Lower lobe of right lung (tissue), 2 donors: ENCODE results near the gene PRM2. TPM values are rescaled to one million over a fixed set of nuclear protein-coding genes. Genes with fewer than 3 reads are reported as not detected.

Experiments
- ATAC-seq, 2 donors: fragments of 200-7000 bp; cut with Tn5 transposase; one replicate each; pipeline ENCODE4 v1.9.1; 2020 to 2022; ENCODE audit warnings: mild to moderate bottlenecking in 2 of 2, moderate library complexity in 2 of 2
- DNase-seq: peaks from one replicate; pipeline ENCODE4 v3.0.0-alpha.2; 2020
- H3K27ac ChIP-seq: fragments of 200-600 bp; one replicate; pipeline ENCODE4 v1.8.0; 2022
- H3K27me3 ChIP-seq: fragments of 200-600 bp; one replicate; pipeline ENCODE4 v1.8.0; 2022; ENCODE audit warnings: low read depth
- H3K36me3 ChIP-seq: fragments of 200-600 bp; one replicate; pipeline ENCODE4 v1.8.0; 2022; ENCODE audit warnings: mild to moderate bottlenecking
- H3K4me1 ChIP-seq: fragments of 200-600 bp; one replicate; pipeline ENCODE4 v1.8.0; 2022
- H3K4me3 ChIP-seq: fragments of 200-600 bp; one replicate; pipeline ENCODE4 v1.8.0; 2022; ENCODE audit warnings: mild to moderate bottlenecking
- H3K9me3 ChIP-seq: fragments of 200-600 bp; one replicate; pipeline ENCODE4 v1.8.0; 2022
- intact Hi-C: fragments of 100-400 bp; cut with DNase I; formaldehyde crosslinking; loops from one replicate; pipeline ENCODE4 v1.11.0; 2022
- total RNA-seq: library from RNA; stranded (reverse); fragmentation: NEBNext Ultra II Directional; extraction: Animal tissue kit (Norgen Biotek cat#: 25700); gene quantifications from one replicate; pipeline ENCODE4 v1.2.1, GENCODE V29; 2021
- TF ChIP-seq, protein P1 (sequence below): fragments of 200-600 bp; IDR thresholded peaks from one replicate; pipeline ENCODE4 v1.8.0; 2022; ENCODE audit warnings: antibody characterized with exemption, mild to moderate bottlenecking
- donor health status: DM: no; HTN: yes; CAD: no; lungs with severe emphysema.

PRM2 gene
- total RNA-seq, 1 donor from 2014 or later: not detected

DNA sequence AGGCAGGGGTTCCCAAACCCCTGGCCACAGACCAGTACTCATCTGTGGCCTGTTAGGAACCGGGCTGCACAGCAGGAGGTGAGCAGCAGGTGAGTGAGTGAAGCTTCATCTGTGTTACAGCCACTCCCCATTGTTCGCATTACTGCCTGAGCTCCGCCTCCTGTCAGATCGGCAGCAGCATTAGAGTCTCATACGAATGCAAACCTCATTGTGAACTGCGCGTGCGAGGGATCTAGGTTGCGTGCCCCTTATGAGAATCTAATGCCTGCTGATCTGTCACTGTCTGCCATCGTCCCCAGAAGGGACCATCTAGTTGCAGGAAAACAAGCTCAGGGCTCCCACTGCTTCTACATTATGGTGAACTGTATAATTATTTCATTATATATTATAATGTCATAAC, 43.9 kb upstream of the PRM2 start:
- DNase-seq (no peak), ATAC-seq (no peak)
- no peaks in the 10 kb centered on the region for H3K36me3 ChIP-seq
- no peak overlapping the region for H3K4me3 ChIP-seq
- TF ChIP-seq, protein P1, sequence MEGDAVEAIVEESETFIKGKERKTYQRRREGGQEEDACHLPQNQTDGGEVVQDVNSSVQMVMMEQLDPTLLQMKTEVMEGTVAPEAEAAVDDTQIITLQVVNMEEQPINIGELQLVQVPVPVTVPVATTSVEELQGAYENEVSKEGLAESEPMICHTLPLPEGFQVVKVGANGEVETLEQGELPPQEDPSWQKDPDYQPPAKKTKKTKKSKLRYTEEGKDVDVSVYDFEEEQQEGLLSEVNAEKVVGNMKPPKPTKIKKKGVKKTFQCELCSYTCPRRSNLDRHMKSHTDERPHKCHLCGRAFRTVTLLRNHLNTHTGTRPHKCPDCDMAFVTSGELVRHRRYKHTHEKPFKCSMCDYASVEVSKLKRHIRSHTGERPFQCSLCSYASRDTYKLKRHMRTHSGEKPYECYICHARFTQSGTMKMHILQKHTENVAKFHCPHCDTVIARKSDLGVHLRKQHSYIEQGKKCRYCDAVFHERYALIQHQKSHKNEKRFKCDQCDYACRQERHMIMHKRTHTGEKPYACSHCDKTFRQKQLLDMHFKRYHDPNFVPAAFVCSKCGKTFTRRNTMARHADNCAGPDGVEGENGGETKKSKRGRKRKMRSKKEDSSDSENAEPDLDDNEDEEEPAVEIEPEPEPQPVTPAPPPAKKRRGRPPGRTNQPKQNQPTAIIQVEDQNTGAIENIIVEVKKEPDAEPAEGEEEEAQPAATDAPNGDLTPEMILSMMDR: no peak
- H3K27ac ChIP-seq: no peak overlapping the region
- intact Hi-C loops: no loop called here
- H3K9me3 ChIP-seq: no peaks in the 10 kb centered on the region
- no peaks in the 10 kb centered on the region for H3K27me3 ChIP-seq
- H3K4me1 ChIP-seq: no peaks in the 10 kb centered on the region

DNA sequence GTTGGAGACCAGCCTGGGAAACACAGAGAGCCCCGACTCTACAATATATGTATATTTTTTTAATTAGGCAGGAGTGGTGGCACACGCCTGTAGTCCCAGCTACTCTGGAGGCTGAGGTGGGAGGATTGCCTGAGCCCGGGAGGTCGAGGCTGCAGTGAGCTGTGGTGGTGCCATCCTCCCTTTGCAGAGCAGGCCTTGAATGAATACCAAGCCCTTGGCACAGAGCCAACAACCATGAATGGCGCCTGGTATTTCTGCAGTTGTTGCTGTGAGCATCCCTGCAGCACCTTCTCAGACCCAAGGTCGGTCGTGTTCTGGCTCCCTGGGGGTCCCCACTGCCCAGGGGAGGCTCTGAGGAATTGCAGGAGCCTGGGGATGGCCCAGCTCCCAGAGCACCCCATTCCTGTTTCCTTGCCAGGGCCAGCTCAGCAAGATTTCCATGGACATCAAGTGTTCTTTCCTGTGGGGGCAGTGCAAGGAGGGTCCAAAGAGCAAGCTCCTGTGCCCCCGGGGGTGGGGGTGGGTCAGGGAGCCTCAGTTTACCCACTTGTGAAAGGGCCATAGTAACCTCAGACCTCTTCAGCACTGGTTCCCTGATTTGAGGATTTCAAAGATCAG, 43.4 kb upstream of the PRM2 start:
- Histone ChIP-seq H3K4me3 (no peak overlapping the region), H3K9me3 (no peaks in the 10 kb centered on the region), H3K36me3 (no peaks in the 10 kb centered on the region), H3K27ac (no peak overlapping the region), H3K4me1 (no peaks in the 10 kb centered on the region), H3K27me3 (no peaks in the 10 kb centered on the region)
- TF ChIP-seq, protein P1: no peak
- ATAC-seq: no peak
- intact Hi-C loops: no loop called here
- DNase-seq: no peak

DNA sequence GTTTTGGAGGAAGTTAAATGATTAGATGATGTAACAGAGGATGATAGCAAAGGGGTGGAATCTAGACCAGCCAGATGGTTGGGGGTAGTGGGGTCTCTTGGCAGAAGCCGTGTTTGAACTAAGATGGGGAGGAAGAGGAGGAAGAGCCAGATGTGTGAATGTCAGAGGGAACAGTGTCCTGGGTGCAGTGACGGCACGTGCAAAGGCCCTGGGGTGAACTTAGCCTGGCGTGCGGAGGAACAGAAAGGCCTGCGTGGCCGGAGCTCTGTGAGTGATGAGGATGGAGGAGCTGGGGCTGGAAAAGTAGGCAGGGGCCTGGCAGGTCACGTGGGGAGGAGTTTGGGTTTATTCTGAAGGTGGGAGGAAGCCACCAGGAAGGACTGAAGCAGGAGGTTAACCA, 42.5 kb upstream of the PRM2 start:
- Histone ChIP-seq H3K4me3 (no peak overlapping the region), H3K27me3 (no peaks in the 10 kb centered on the region), H3K9me3 (no peaks in the 10 kb centered on the region), H3K36me3 (no peaks in the 10 kb centered on the region), H3K27ac (no peak overlapping the region), H3K4me1 (no peaks in the 10 kb centered on the region)
- TF ChIP-seq, protein P1: no peak
- DNase-seq: no peak
- intact Hi-C loops: no loop called here
- ATAC-seq: no peak

DNA sequence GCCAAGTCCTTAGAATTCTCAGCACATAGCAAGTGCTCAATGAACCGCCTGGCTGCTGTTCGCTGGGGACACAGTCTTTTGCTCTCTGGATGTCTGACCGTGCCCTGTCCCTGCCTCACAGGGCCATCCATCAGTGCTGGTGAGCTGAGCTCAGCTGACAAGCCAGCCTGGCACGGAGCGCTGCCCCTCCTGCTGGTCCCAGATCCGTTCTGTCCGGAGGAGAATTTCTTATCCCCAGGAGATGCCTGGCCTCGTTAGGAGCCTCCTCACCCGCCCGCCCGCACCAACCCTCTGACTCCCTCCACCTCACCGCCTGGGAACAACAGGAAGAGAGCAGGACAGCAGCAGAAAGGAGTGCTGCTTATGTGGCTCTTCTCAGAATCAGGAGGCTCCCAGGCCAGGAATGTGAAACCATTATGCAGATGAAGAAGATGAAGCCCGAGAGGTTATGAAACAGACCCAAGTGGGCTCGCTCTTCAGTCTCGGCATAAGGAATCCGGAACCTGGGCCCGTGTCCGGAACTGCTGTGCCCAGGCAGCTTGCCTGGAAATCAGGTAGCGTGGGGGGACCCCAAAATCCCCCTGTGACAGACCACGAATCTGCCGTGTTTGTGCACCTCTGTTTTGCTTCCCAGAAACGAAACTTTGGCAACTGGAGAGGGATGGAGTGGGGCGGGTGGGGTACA, 40.2 kb upstream of the PRM2 start:
- no peak for ATAC-seq
- DNase-seq: no peak

DNA sequence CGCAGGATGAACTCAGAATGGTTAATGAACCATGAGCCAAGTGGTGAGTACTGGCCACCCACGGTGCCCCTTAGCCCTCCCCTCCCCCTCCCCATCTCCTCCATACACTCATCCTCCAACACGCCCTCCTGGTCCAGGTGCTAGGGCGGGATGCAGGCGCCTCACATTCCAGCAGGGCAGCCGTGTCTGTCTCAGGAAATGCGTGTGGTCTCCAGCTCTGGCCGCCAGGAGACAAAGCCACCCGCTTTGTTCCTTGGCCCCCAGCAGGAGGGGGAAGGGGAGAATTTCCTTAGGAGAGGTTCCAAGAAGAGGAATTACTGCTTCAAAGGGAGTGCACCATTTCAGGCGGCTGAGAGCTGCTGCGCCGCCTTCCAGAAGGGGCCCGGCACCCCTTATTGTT, 39.2 kb upstream of the PRM2 start:
- Histone ChIP-seq H3K4me1 (peaks cover 25% of the 10 kb centered on the region), H3K36me3 (no peaks in the 10 kb centered on the region), H3K9me3 (no peaks in the 10 kb centered on the region), H3K4me3 (no peak overlapping the region), H3K27ac (no peak overlapping the region), H3K27me3 (no peaks in the 10 kb centered on the region)
- TF ChIP-seq, protein P1: no peak
- no peak for DNase-seq
- intact Hi-C loops: no loop called here
- ATAC-seq: no peak

More for the DNA sequence above, 40.2 kb upstream of the PRM2 start:
- Histone ChIP-seq H3K4me1 (peaks cover 18% of the 10 kb centered on the region), H3K9me3 (no peaks in the 10 kb centered on the region), H3K27ac (no peak overlapping the region), H3K4me3 (no peak overlapping the region), H3K27me3 (no peaks in the 10 kb centered on the region), H3K36me3 (no peaks in the 10 kb centered on the region)
- TF ChIP-seq, protein P1: no peak
- intact Hi-C loops: no loop called here
